Activated T-cell treated with anti-CD3 and anti-CD28 coated beads, Interleukin-2, amount 50 U/mL, for 1 hour (primary cell): ENCODE measurements around the gene GDAP1L1.
"Not testable (repeated sequence)": the region's sequence is repeated elsewhere in the genome, so short reads cannot be mapped to it uniquely, and the experiment has no call there.

Experiments
- DNase-seq: peaks from one replicate; pipeline ENCODE4 v3.0.0-alpha.2; 2020

The GDAP1L1 gene

DNA sequence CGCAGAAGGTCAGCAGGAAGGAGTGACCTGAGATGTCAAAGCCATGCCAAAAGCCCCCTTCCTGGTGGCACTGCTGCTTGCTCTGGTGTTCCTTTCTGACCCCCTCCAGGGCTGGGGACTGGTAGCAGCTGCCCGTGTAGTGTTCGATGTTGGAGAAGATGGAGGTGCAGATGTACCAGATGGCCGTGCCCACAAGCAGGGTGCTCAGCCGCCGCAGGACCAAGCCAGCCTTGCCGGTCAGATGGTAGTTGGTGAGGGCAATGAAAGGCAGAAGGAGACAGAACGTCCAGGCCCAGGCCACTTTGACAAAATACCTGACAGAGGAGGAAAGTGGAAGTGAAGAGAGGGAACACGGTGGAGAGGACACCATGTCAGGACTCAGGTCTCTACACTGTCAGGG is 59.8 kb downstream of the GDAP1L1 start:
- no peak for DNase-seq

DNA sequence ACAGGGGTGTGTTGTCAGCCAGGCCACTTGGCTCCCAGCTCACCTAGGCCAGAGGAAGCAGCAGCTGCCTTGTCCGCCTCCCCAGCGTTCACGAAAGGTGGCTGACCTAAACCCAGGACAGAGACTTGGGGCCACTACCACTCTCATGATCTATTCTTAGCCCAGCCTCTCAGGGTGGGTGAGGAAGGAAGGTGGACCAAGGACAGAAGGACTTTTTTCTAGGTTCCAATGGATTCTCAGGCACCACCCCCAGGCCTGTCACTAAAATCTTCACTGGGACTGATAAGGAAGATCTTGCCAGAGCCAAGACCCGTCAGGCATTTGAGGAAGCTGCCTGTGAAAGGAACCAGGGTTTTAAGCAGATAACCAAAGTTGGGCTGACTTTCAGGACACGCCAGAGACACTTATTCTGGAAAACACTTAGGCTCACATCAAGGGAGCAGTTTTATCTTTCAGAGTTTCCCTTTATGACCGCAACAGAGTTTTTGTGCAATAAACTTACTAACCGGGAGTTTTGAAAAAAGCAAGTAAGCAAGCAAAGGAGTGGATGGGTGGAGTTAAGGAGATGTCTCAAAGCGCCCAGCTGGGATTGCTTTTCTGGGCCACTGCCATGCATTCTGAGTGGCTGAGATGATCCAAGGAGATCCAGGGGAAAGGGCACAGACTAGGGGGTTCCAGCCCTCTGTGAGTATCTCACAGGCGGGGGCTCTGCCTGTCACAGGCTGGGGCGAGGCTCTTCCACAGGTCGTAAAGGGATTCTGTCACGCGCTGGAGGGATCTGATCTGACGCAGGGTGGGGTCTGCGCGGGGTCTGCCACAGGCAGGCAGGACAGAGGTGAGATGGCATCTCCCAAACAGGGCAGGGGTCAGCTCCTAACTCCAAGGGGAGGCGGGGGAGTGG is 62.9 kb downstream of the GDAP1L1 start:
- DNase-seq = no peak

DNA sequence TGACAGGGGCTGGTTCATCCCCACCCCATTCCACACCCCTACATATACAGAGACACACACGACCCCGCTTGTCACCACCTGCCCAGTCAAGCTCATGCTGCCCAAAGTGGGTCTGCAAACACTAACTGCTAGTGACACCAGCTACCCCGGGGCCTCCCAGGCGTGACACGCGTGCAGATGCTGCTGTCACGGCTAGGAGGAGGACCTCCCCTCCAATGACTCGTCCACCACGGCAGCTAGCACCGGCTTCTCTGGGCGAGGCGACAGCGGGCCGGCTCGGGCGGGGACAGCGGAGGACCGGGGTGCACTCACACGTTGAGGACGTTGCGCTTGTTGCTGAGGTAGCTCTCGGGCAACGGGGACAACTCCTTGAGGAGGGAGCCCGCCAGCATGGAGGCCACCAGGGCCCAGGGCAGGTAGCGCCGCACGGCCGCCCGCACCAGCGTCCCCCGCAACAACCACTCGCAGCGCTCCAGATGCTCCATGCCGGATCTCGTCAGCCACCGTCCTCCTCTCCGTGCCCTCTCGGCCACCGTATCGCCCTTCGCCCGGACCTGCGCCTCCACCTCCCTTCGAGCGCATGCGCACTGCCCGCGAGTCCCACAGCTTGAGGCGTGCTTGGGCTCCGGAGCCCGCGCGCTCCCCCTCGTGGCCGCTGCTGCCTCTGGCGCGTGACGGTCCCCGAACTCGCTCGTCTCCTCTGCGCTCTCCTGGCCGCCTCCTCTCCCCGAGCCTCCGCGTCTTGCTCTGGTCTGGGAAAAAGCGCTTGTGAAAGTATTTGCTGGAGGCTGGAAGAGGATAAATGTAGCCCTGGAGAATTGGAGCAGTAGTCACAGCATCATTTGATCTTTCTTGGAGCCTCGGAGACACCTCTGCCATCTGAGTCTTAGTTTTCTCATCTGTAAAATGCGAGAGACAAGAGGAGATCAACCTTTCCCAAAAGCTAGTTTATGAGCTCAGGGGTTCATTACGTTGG is 63.8 kb downstream of the GDAP1L1 start, which contains the start of gene FITM2:
Gene FITM2 (minus strand): TSS at position 539 of the 976 bp plus-strand sequence. CDS start 54 bp downstream, at position 485.
- peak; percentile 98 for DNase-seq

DNA sequence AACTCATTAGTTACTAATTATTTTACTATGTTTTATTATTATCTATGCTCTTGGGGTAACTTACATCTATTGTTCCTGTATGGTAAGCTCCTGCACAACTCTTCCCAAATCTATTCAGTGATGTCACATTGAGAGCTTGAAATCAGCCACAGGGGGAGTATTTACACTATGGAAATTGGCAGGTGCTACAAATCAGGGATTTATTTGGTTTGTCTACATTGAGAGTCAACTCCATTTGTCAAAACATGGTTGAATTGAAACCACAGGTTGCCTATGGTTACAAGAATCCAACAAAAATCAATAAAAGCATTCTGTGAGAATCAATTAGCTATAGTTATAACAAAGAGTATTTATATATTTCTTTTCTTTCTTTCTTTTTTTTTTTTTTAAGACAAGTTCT is 67.8 kb downstream of the GDAP1L1 start:
- no peak for DNase-seq

DNA sequence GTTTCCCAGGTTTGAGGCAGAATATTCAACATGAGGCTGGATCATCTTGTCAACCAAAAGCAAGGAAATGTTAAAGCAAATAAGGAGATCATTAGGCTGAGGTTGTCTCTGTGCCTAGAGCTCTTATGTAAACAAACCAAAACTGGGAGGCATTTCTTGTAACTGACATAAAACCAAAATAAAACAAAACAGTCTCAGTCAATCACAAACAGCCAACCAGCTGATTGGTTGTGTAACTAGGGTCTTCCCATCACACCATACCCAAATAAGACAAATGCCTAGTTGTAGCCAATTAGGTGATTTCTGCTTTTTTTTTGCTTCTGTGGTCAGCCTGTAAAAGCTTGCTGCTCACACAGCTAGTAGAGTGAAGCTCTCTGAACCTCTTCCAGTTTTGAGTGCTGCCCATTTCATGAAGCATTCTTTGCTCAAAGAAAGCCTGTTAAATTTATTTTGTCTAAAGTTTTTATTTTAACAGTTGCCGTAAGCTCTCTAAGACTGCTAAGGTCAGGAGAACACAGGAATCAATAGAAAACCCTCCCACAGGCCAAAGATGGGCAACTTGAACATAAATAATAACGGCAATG is 72.8 kb downstream of the GDAP1L1 start:
- no peak for DNase-seq

DNA sequence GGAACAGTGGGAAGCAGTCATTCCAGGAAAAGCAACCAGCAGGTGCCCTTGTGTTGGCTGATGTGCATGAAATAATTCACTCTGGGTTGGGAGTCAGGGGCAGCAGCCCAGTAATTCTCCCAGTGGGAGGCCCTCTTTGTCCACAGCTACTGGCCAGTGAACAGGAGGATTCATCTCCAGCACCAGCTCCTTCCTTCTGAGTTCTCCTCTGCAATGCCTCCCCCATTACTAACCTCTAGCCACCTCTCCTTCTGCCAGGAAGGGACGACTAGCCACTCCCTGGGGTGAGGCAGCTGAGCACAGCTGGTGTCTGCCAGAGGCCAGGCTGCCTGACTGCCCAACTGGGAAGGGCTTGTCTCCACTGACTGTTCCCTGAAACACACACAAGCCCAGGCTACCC is 77.2 kb downstream of the GDAP1L1 start:
- no peak for DNase-seq

DNA sequence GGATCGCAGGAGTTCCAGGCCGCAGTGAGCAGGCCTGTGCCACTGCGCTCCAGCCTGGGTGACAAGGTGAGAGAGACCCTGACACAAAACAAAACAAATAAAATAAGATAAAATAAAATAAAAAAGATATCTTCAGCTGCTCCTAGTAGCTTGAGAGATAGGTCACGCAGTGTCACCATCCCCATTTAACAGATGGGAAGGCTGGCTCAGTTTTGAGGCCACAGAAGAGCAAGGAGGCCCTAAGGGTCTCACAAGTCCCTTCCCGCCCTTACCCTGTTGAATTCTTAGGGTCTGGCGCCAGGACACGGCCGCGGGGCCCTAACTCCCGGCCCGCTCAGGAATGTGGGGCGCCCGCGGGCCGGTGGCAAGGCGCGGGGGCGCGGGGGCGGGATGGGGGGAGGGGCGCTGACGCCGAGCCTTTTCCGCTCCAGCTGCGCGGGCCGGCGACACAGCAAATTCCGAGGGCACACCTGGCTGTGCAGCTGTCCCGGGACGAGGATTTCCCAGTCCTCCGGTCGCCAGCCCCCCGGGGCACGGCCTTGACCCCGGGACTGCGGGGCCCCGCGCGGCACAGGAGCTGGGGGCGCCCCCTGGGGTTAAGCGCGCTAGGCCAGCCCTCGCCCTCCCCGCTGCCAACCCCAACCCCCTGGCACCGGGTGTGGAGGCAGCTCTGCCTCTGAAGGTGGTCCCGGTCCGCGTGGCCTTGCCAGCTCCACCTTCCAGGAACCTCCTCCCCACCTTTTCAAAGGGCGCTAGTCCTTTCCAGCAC is 79.5 kb downstream of the GDAP1L1 start:
- peak; percentile 51 for DNase-seq

DNA sequence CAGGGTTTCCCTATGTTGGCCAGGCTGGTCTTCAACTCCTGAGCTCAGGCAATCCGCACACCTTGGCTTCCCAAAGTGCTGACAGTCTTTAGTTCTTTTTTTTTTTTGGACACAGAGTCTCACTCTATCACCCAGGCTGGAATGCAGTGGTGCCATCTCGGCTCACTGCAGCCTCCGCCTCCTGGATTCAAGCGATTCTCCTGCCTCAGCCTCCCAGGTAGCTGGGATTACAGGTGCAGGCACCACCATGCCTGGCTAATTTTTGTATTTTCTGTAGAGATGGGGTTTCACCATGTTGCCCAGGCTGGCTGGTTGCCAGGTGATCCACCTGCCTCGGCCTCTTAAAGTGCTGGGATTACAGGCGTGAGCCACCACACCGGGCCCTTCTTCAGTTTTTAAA is 80.6 kb downstream of the GDAP1L1 start:
- not testable (repeated sequence) for DNase-seq

DNA sequence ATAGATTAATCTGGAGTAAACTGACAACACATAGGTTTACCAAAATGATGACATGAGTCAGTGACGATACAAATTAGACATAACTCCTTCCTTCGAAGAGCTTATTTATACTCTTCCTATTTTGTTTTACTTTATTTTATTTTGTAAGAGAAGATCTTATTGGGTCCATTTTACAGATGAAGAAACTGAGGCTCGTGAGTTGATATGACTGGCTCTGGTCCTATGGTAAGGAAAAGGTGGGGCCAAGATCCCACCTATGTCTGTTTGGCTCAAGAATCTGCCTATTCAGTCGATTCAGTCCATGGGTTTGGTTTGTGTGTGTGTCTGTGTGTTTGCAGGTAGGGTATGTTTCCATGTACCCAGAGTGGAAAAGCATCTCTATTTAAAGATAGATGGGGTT is 81.3 kb downstream of the GDAP1L1 start:
- DNase-seq = no peak
